Ovary (tissue), 9 donors: ENCODE results near the gene FAM131C. TPM values are rescaled to one million over a fixed set of nuclear protein-coding genes. Genes with fewer than 3 reads are reported as not detected.

Source experiments
- DNase-seq, 5 donors: peaks; one replicate each; pipeline ENCODE4 v3.0.0-alpha.2; 2019 to 2020
- H3K27ac ChIP-seq, 2 donors: fragments of 200-600 bp; one replicate each; pipeline versions ENCODE4 v1.5.1 to v1.8.0; 2019 to 2022
- H3K27me3 ChIP-seq: fragments of 200-600 bp; one replicate; pipeline ENCODE4 v1.8.0; 2022
- H3K36me3 ChIP-seq: fragments of 200-600 bp; sonication (generic); one replicate; pipeline ENCODE4 v1.5.1; 2019
- H3K4me1 ChIP-seq: one replicate; pipeline ENCODE4 v1.8.1; 2013; ENCODE audit warnings: mild to moderate bottlenecking, moderate library complexity; ENCODE audit not compliant: insufficient read depth
- H3K4me3 ChIP-seq: fragments of 200-600 bp; sonication (generic); one replicate; pipeline ENCODE4 v1.5.1; 2017
- H3K9me3 ChIP-seq, 2 donors: fragments of 200-600 bp in 1 of 2; sonication (generic) in 1 of 2; one replicate each; pipeline versions ENCODE4 v1.5.1 to v1.8.1; 2013 to 2019; ENCODE audit warnings: mild to moderate bottlenecking in 1 of 2, moderate library complexity in 1 of 2
- EP300 ChIP-seq: sonication (generic); formaldehyde crosslinking; IDR thresholded peaks from one replicate; pipeline ENCODE4 v1.6.1; 2017; ENCODE audit warnings: antibody characterized with exemption
- POLR2A ChIP-seq: fragments of 450-650 bp; IDR thresholded peaks from one replicate; pipeline ENCODE4 v1.6.1; 2017; ENCODE audit warnings: antibody characterized with exemption, mild to moderate bottlenecking, moderate library complexity
- WGBS, 3 donors: extraction: QIAGEN DNeasy Blood & Tissue Kit in 1 of 3; methylation state at CpG; one replicate each; pipeline versions ENCODE4 v1.1.5 to v1.1.7; 2013 to 2017; 5-methylcytosine and 5-hydroxymethylcytosine counted together
- intact Hi-C, 4 donors: fragments of 100-400 bp; cut with DNase I; formaldehyde crosslinking; loops; one replicate each; pipeline versions ENCODE4 v1.11.0 to v1.15.1; 2022 to 2023
- polyA plus RNA-seq, 2 donors: library from polyadenylated mRNA; stranded (reverse); fragments of 200-250 nt in 1 of 2; fragments of 350-450 nt in 1 of 2; fragmentation: Illumina TruSeq in 1 of 2; extraction: RNeasy Lipid Tissue Mini Kit (QIAGEN cat#74804) in 1 of 2; gene quantifications; one replicate each; pipeline ENCODE4 v1.2.3, GENCODE V29; 2013 to 2014
- total RNA-seq, 7 donors: library from RNA; depleted of rRNA in 2 of 7; stranded (reverse); fragments of >200 nt in 2 of 7; fragmentation: NEBNext Ultra II Directional in 3 of 7; extraction: Animal tissue kit (Norgen Biotek cat#: 25700) in 3 of 7; gene quantifications; one replicate each; pipeline versions ENCODE4 v1.1.0 to v1.2.4, GENCODE V29; 2016 to 2023
- TF ChIP-seq, protein P1 (sequence below), 3 donors: fragments of 450-650 bp in 2 of 3; fragments of 200-600 bp in 1 of 3; IDR thresholded peaks; one replicate each; pipeline versions ENCODE4 v1.5.1 to v1.8.0; 2016 to 2022; ENCODE audit warnings: antibody characterized with exemption in 3 of 3, mild to moderate bottlenecking in 1 of 3
- donor health status: DM: no; HTN: no; CAD: no; lungs with moderate emphysema.
- donor health status: DM: no; HTN: no; CAD: no.
- donor health status: Bipolar disorder and iron deficiency.
- donor health status: DM: yes; HTN: yes; CAD: no.
- donor health status: DM: no; HTN: no; CAD: no.
- donor health status: DM: yes; HTN: yes; CAD: no.

Gene FAM131C
- total and polyA plus RNA-seq, 9 donors, result 0.10 to 1.3 (median 0.30) TPM; not detected in 1

DNA sequence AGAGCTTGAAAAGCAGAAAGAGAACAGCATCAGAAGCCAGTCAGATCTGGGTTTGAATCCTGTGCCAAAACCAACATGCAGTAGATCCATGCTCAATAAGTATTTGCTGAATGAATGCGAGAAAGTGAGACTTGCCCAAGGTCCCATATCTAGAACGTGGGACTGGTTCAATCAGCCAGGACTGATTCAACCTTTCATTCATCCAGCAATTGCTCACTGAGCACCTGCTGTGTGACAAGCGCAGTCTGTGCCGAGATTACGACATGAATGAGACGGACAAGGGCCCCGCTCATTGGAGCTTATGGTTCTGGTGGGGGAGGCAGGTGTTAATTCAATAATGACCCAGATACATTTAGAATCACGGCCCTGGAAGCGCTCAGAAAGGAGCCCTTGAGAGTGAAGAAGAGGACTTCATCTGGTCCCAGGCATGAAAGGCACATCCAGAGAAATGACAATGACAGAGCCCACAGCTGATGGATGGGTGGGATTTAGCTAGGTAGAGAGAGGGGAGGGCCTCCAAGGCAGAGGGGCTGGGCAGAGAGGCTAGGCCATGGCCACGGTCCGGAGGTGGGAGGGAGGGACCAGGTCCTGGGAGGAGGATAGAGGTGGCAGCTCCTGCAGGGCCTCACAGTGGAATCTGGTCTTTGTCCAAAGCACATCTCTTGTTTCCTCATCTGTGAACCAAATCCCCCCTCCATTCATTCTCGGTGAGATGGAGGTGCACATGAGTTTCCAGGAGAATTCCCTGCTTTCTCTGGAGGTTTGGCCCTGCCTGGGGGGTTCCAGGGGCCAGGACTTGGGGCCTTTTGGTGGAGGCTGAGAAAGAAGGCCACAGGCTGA lies 4.2 kb upstream of the FAM131C start:
- Histone ChIP-seq H3K27me3 (no peaks in the 10 kb centered on the region), H3K27ac (no peak overlapping the region), H3K4me1 (peaks cover 1% of the 10 kb centered on the region), H3K9me3 (no peaks in the 10 kb centered on the region), H3K4me3 (no peak overlapping the region), H3K36me3 (no peaks in the 10 kb centered on the region)
- TF ChIP-seq, protein P1, sequence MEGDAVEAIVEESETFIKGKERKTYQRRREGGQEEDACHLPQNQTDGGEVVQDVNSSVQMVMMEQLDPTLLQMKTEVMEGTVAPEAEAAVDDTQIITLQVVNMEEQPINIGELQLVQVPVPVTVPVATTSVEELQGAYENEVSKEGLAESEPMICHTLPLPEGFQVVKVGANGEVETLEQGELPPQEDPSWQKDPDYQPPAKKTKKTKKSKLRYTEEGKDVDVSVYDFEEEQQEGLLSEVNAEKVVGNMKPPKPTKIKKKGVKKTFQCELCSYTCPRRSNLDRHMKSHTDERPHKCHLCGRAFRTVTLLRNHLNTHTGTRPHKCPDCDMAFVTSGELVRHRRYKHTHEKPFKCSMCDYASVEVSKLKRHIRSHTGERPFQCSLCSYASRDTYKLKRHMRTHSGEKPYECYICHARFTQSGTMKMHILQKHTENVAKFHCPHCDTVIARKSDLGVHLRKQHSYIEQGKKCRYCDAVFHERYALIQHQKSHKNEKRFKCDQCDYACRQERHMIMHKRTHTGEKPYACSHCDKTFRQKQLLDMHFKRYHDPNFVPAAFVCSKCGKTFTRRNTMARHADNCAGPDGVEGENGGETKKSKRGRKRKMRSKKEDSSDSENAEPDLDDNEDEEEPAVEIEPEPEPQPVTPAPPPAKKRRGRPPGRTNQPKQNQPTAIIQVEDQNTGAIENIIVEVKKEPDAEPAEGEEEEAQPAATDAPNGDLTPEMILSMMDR (IDR thresholded peaks at IDR 0.05), result no peak
- TF ChIP-seq POLR2A, result no peak
- no peak for TF ChIP-seq EP300
- peak in 1 of 5 donors; percentile 21 for DNase-seq
- 85 to 87% (median 85%) methylated on average over 12 of the region's 12 CpGs for WGBS, 3 donors
- intact Hi-C loops, result loop anchor here in 3 of 4 donors (2.0 to 10.0 kb wide), 4 partner anchors 111 to 277 kb away; partner anchors contain the start of gene FBXO42 (in 1 of the 3)

DNA sequence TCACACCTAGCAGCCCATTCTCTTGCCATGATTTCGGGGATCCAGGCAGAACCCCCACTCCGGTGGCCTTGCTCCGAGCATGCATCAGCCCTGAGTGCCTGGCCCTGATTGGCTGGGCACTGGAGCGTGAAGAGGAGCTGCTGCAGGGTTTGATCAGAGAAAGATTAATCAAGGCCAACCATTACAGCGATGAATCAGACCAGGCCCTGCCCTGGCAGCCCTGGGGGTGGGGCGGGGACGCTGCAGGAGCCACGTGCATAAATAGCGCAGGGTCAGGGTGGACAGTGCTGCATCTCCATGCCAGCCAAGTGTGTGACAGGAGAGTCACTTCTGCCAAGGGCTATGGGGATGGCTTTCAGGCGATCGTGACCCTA lies 3.4 kb upstream of the FAM131C start:
- DNase-seq, result peak in 2 of 5 donors; percentile 17 to 27
- Histone ChIP-seq H3K4me3 (no peak overlapping the region), H3K9me3 (no peaks in the 10 kb centered on the region), H3K4me1 (peaks cover 1% of the 10 kb centered on the region), H3K27ac (no peak overlapping the region), H3K27me3 (no peaks in the 10 kb centered on the region), H3K36me3 (no peaks in the 10 kb centered on the region)
- intact Hi-C loops, result loop anchor here in 1 of 4 donors (5.0 to 10.0 kb wide), 2 partner anchors 170 to 278 kb away; partner anchors contain the start of gene FBXO42
- no peak for TF ChIP-seq POLR2A
- TF ChIP-seq, protein P1 (IDR thresholded peaks at IDR 0.05), result no peak
- TF ChIP-seq EP300, result no peak
- WGBS, 3 donors, result 76 to 83% (median 82%) methylated on average over 11 of the region's 11 CpGs

DNA sequence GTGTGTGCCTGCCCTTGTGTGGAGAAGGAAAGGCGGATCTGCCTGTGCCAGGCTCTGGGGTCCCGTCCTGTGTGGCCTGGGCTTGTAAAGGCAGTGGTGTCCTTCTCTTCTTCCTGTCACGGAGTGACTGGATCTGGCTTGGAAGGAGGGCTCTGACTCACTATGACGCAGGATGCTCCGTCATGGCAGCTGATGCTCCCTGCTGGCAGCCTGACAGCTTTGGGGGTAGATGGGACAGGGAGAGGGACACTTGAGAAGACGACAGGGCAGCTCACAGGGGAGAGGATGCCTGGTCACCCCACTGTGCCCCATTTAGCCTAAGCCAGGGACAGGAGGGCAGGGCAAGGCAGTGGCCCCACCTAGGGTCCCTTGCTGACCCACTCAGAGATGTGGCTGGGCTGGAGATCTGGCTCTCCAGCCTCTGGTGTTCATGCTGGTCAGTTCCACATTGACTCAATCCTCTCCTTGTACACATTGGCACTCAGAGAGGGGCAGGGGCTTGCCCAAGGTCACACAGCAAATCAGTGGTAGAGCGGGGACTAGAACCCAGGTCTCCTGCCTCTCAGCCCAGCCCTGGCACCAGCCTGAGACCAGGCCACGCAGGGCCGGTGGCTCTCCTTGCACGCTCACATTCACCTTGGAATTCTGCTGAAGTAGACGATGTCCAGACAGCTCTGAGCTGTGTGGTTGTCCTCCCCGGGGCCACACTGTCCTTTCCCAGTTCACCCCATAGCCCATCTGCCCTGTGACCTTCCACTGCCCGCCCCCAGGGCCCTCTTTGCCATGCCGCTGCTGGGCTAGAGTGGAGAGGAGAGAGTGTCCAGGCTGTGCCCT lies 2.8 kb upstream of the FAM131C start:
- 76 to 86% (median 79%) methylated on average over 14 of the region's 14 CpGs for WGBS, 3 donors
- Histone ChIP-seq H3K9me3 (no peaks in the 10 kb centered on the region), H3K4me1 (peaks cover 1% of the 10 kb centered on the region), H3K27me3 (no peaks in the 10 kb centered on the region), H3K36me3 (no peaks in the 10 kb centered on the region), H3K4me3 (no peak overlapping the region), H3K27ac (no peak overlapping the region)
- intact Hi-C loops, result loop anchor here in 1 of 4 donors (5.0 to 10.0 kb wide), 2 partner anchors 171 to 279 kb away; partner anchors contain the start of gene FBXO42
- TF ChIP-seq POLR2A (no peak), EP300 (no peak)
- TF ChIP-seq, protein P1 (IDR thresholded peaks at IDR 0.05), result no peak
- peak in 3 of 5 donors; percentile 52 to 61 (median 59) for DNase-seq

DNA sequence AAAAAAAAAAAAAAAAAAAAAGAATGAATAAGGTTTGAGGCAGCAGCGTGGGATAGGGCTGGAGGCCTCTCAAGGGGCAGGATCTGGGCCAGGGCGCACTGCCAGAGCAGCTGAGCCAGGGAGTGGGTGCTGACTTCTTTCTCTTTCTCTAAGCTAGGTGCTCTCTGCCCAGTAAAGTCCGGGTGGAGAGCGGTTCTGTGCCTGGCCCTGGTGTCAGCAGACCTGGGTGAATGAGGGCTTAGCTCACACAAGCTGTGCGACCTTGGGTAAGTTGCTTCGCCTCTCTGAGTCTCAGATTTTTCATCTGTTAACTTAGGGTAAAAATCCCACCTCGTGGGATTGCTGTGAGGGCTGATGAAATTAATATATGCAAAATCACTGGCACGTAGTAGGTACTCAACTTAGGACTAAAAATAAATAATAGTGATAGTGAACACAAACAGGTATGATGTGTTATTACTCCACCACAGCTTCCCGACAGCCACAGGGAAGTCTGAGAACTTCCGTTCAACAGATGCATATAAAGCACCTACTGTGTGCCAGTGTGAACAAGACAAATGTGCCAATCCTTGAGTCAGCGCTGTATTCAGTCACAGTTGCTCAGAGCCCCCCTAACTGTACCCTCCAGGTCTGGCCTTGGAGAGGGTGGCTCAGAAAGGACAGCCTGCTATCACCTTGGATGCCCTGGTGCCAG lies 2.0 kb upstream of the FAM131C start:
- no peak overlapping the region for H3K27ac ChIP-seq

More for the DNA sequence above, 2.0 kb upstream of the FAM131C start:
- Histone ChIP-seq H3K27me3 (no peaks in the 10 kb centered on the region), H3K36me3 (no peaks in the 10 kb centered on the region), H3K4me1 (peaks cover 1% of the 10 kb centered on the region), H3K4me3 (no peak overlapping the region), H3K9me3 (no peaks in the 10 kb centered on the region)
- TF ChIP-seq POLR2A, result no peak
- no peak for TF ChIP-seq EP300
- TF ChIP-seq, protein P1 (IDR thresholded peaks at IDR 0.05), result no peak
- 48 to 54% (median 52%) methylated on average over 11 of the region's 11 CpGs for WGBS, 3 donors
- peak; percentile 74 to 85 (median 78) for DNase-seq
- intact Hi-C loops, result loop anchor here in 1 of 4 donors (5.0 to 10.0 kb wide), 2 partner anchors 172 to 279 kb away; partner anchors contain the start of gene FBXO42
